COLO829 (cell line): ENCODE measurements around the gene CELSR2.
A peak's percentile ranks its signal among the peaks of the same experiment; 100 is the strongest.

Experiments
- DNase-seq: peaks from one replicate; pipeline ENCODE4 v3.0.0; 2012; ENCODE audit warnings: low spot score

The CELSR2 gene

GRCh38 chr1:109231066-109231465 is 18.3 kb upstream of the CELSR2 start:
- DNase-seq: no peak

DNA sequence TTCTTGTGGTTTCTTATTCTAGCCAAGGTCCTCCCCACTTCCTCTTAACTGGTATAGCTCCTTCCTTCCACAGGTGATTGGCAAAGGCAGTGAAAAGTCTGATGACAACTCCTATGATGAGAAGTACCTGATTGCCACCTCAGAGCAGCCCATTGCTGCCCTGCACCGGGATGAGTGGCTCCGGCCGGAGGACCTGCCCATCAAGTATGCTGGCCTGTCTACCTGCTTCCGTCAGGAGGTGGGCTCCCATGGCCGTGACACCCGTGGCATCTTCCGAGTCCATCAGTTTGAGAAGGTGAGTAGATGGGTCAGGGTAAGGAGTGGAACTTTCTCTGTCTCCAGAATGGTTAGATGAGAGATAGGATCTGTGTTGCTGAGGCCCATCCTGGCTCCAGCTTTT is 14.2 kb upstream of the CELSR2 start:
- DNase-seq: no peak

GRCh38 chr1:109237512-109237911 is 11.8 kb upstream of the CELSR2 start:
- DNase-seq: peak; percentile 65

- DNase-seq: no peak
These were observed 11.0 kb upstream of the CELSR2 start for GRCh38 chr1:109238382-109238781.

GRCh38 chr1:109239047-109239408 is 10.3 kb upstream of the CELSR2 start:
- DNase-seq: no peak

- DNase-seq: no peak
These were observed 9.8 kb upstream of the CELSR2 start for GRCh38 chr1:109239409-109240068.

- no peak for DNase-seq
These were observed 8.9 kb upstream of the CELSR2 start for GRCh38 chr1:109240158-109241152.

DNA sequence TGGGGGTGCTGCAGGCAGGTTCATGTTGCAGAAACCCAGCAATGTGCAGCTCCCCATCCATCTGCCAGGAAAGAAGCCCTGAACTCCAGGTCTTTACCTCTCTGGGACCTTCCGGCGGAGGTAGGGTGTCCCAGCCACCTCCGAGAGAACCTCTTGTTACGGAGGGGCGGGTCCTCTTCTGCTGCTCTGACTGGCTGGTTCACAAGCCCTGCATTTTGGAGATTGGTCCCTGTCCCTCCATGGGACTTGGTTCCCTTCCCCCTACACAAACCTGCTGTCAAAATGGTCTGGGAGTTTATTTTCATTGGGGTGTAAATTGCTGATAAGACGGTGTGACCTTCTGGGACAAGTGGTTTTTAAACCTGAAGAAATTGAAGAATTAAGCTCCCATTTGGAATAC is 8.0 kb upstream of the CELSR2 start:
- no peak for DNase-seq

GRCh38 chr1:109241841-109242345 is 7.4 kb upstream of the CELSR2 start:
- DNase-seq: no peak

DNA sequence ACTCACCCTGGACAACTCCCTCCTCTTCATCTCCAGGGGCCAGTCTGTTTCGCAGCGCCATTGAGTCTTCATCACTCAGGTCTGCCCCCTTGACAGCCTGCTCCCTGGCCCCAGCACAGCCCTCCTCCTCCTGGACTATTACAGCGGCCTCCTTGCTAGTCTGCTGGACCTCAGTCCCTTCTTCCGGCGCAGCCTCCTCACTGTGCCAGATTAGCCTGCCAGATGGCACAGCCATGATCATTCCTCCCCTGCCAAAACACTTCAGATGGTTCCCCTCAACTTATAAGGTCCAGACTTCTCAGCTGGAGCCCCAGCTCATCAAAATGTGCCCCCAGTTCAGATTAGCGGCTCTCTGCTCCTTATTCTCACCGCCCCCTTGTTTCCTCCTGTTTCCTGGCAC is 7.0 kb upstream of the CELSR2 start:
- DNase-seq: no peak

DNA sequence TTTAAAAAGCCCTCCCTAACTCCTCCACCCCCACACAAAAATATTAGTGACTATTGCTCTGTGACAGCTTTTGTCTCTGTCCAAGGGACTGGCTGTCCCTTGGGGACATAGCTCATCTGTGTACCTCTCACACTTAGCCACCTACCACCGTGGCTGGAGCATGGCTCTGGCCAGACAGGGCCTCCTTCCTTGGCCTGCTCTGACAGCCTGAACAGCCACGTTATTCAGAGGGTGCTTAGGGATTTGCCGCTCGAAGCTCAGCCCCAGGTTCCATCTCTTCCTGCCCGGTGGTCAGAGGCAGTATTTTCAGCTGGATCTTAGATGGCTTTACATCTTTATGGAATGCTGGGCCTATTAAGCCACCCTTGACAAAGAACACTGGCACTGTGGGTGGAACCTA is 6.1 kb upstream of the CELSR2 start:
- DNase-seq: no peak

DNA sequence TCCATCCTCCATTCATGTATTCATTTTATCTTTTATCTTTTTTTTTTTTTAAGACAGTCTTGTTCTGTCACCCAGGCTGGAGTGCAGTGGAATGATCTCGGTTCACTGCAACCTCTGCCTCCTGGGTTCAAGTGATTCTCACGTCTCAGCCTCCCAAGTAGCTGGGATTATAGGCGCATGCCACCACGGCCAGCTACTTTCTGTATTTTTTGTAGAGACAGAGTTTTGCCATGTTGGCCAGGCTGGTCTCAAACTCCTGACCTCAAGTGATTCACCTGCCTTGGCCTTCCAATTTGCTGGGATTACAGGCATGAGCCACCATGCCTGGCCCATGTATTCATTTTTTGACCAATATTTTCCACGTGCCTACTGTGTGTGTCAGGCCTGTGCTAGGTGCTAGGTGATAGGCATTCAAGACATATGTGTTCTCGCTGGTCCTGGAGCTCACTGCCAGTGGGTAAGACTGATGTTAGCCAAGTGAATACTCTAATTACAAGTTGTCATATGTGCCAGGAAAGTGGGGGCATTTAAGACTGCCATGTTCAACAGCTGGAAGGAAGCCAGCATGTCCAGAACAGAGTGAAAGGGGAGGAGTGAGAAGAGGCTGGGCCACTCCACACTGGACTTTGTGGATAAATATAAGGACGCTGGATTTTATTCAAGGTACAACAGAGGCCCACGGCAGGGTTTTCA is 5.3 kb upstream of the CELSR2 start:
- no peak for DNase-seq

DNA sequence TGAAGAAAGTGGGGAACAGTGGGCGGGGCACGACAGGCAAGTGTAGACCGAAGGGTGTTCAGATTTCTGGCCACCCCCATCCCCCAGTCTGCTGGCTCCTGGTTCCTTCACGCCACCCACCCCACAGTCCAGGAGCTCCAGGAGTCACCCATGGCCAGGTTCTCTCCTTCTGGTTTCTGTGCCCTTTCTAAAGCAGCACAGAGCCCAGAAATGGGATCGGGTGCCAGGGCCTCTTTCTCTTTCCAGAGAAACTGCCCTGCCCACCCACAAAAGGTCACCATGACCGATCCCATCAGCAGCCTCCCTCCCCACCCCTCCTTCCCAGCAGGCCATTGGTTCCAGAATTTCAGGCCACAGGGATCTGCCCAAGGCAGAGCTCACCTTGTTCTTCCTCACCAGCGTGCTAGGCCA is 3.2 kb upstream of the CELSR2 start:
- DNase-seq: no peak

DNA sequence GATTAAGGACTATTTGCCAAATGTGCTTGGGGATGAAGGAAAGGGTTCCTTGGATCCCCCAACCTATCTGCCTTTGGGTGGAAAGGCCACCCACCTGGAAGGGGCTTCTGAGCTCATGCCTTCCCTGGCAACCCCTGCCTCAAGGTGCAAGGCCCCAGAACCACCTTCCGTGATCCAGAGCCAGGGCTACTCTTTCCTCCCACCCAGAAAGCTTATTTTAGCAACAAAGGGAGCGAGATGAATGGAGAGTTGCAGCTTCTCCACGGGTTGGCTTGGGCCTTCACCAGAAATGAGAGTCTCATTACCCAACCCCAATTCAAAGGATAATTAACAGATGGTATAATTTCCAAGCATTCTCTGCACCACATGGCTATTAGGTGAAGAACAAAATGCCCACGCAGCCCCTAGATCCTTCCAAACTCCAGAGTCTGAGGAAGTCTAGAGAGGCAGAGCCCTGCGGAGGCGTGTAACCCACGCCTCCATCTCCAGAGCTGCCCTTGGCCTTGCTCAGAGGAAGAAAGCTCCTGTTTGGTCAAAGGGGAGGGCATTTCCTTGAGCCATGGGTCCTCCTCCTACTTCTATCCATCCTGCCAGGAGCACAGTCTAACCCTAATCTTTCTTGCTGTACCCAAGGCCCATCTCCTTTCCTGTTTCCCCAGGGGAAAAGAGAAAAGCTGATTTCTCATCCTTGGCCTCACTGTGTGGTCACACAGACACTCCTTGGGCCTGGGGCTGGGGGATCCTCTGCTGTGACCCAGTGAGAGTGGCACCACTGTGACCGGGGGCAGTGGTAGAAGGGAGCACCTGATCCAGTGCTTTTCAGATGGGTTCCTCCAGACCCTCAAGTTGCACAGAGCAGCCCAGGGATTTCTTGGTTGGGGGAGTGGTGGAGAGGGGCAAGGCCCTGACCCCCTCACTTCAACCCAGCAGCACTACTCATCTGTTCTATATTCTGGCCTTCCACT is 1.7 kb upstream of the CELSR2 start:
- no peak for DNase-seq

- DNase-seq: no peak
These were observed 919 bp upstream of the CELSR2 start for GRCh38 chr1:109248444-109248796.

- DNase-seq: no peak
These were observed 489 bp downstream of the CELSR2 start for GRCh38 chr1:109249654-109250401.

DNA sequence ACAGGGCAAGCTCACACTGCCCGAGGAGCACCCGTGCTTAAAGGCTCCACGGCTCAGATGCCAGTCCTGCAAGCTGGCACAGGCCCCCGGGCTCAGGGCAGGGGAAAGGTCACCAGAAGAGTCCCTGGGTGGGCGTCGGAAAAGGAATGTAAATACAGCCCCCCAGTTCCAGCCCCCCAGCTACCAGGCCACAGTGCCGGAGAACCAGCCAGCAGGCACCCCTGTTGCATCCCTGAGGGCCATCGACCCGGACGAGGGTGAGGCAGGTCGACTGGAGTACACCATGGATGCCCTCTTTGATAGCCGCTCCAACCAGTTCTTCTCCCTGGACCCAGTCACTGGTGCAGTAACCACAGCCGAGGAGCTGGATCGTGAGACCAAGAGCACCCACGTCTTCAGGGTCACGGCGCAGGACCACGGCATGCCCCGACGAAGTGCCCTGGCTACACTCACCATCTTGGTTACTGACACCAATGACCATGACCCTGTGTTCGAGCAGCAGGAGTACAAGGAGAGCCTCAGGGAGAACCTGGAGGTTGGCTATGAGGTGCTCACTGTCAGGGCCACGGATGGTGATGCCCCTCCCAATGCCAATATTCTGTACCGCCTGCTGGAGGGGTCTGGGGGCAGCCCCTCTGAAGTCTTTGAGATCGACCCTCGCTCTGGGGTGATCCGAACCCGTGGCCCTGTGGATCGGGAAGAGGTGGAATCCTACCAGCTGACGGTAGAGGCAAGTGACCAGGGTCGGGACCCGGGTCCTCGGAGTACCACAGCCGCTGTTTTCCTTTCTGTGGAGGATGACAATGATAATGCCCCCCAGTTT is 1.3 kb downstream of the CELSR2 start:
- no peak for DNase-seq

DNA sequence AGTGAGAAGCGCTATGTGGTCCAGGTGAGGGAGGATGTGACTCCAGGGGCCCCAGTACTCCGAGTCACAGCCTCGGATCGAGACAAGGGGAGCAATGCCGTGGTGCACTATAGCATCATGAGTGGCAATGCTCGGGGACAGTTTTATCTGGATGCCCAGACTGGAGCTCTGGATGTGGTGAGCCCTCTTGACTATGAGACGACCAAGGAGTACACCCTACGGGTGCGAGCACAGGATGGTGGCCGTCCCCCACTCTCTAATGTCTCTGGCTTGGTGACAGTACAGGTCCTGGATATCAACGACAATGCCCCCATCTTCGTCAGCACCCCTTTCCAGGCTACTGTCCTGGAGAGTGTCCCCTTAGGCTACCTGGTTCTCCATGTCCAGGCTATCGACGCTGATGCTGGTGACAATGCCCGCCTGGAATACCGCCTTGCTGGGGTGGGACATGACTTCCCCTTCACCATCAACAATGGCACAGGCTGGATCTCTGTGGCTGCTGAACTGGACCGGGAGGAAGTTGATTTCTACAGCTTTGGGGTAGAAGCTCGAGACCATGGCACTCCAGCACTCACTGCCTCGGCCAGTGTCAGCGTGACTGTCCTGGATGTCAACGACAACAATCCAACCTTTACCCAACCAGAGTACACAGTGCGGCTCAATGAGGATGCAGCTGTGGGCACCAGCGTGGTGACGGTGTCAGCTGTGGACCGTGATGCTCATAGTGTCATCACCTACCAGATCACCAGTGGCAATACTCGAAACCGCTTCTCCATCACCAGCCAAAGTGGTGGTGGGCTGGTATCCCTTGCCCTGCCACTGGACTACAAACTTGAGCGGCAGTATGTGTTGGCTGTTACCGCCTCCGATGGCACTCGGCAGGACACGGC is 2.2 kb downstream of the CELSR2 start:
- DNase-seq: no peak
